GM12878 (cell line): ENCODE results near the gene TEX50. TPM values are rescaled to one million over a fixed set of nuclear protein-coding genes. Genes with fewer than 3 reads are reported as not detected.

ENCODE experiments used
- ATAC-seq: fragments of 200-7000 bp; cut with Tn5 transposase; 3 replicates; pipeline ENCODE4 v1.9.1; 2020; ENCODE audit warnings: mild to moderate bottlenecking, moderate library complexity
- BruUV-seq: library from RNA; stranded (reverse); fragments of 400-500 nt; replicated peaks from 2 replicates; lab custom pipeline; 2021; lab: Mats Ljungman, UMichigan
- CTCF ChIA-PET: fragments of 300-600 bp; sonication (Branson Sonifier 250); formaldehyde crosslinking; extraction: SDS; loops from one replicate; lab custom pipeline; 2021; ENCODE audit warnings: inconsistent platforms; lab: Yijun Ruan, JAX
- POLR2A ChIA-PET: fragments of 350-600 bp; formaldehyde crosslinking; extraction: SDS; loops from one replicate; lab custom pipeline; 2021; ENCODE audit warnings: inconsistent platforms; lab: Charles Lee
- RAD21 ChIA-PET: fragments of 300-600 bp; sonication (Branson Sonifier 250); formaldehyde crosslinking; loops from one replicate; lab custom pipeline; 2023; ENCODE audit warnings: antibody characterized with exemption; ENCODE audit not compliant: unreplicated experiment; lab: Charles Lee
- SMC1A ChIA-PET: fragments of 300-600 bp; sonication (Branson Sonifier 250); formaldehyde crosslinking; loops from one replicate; lab custom pipeline; 2023; ENCODE audit not compliant: unreplicated experiment, uncharacterized antibody; lab: Charles Lee
- DNase-seq: peaks from one replicate; pipeline ENCODE4 v3.0.0-alpha.2; 2011; ENCODE audit warnings: low read depth, low spot score
- FAIRE-seq: peaks from 3 replicates; lab custom pipeline; 2011; peaks lifted over from hg19 to GRCh38; lab: Jason Lieb, UNC
- H2AFZ ChIP-seq: 2 replicates; pipeline ENCODE4 v1.6.0; 2011; ENCODE audit warnings: low read depth, low read length, control low read depth; ENCODE audit not compliant: control insufficient read depth
- H3K27ac ChIP-seq: 2 replicates; pipeline ENCODE4 v1.5.1; 2011; ENCODE audit warnings: control low read depth; ENCODE audit not compliant: control insufficient read depth, insufficient read depth
- H3K27me3 ChIP-seq, 2 experiments: replicated peaks in 1 of 2; 2 replicates each; pipeline versions ENCODE4 v1.6.0 to v1.6.1; 2011; ENCODE audit warnings: low read length in 1 of 2; ENCODE audit not compliant: control insufficient read depth in 2 of 2, insufficient read depth in 2 of 2
- H3K36me3 ChIP-seq, 2 experiments: 2 replicates each; pipeline ENCODE4 v1.5.1; 2011; ENCODE audit warnings: low read length in 1 of 2; ENCODE audit not compliant: control insufficient read depth in 2 of 2, insufficient read depth in 2 of 2
- H3K4me1 ChIP-seq: 2 replicates; pipeline ENCODE4 v1.6.1; 2011; ENCODE audit warnings: mild to moderate bottlenecking, low read length, moderate library complexity, mixed read lengths; ENCODE audit not compliant: control insufficient read depth, insufficient read depth
- H3K4me2 ChIP-seq: 2 replicates; pipeline ENCODE4 v1.6.0; 2011; ENCODE audit warnings: control low read depth; ENCODE audit not compliant: control insufficient read depth, insufficient read depth
- H3K4me3 ChIP-seq: fragments of 200-600 bp; sonication (generic); 2 replicates; pipeline ENCODE4 v1.5.1; 2016
- H3K79me2 ChIP-seq: 2 replicates; pipeline ENCODE4 v1.6.0; 2011; ENCODE audit warnings: low read length; ENCODE audit not compliant: control insufficient read depth, insufficient read depth
- H3K9ac ChIP-seq: 2 replicates; pipeline ENCODE4 v1.8.0; 2011; ENCODE audit warnings: low read length, control low read depth, mixed read lengths; ENCODE audit not compliant: control insufficient read depth, insufficient read depth
- H3K9me3 ChIP-seq: replicated peaks from 3 replicates; pipeline ENCODE4 v1.5.1; 2011; ENCODE audit warnings: mild to moderate bottlenecking, low read length; ENCODE audit not compliant: control insufficient read depth, insufficient read depth
- H4K20me1 ChIP-seq: 2 replicates; pipeline ENCODE4 v1.6.0; 2011; ENCODE audit not compliant: control insufficient read depth, insufficient read depth
- ATF7 ChIP-seq: fragments of 450-650 bp; IDR thresholded peaks from 2 replicates; pipeline ENCODE4 v1.6.1; 2016; ENCODE audit warnings: low read depth, mild to moderate bottlenecking
- BCL11A ChIP-seq: IDR thresholded peaks from 2 replicates; pipeline ENCODE4 v1.6.1; 2011; ENCODE audit warnings: low read depth, low read length
- CBX3 ChIP-seq: fragments of 200-600 bp; sonication (generic); IDR thresholded peaks from 2 replicates; pipeline ENCODE4 v1.6.1; 2016; ENCODE audit warnings: low read depth, borderline replicate concordance
- CUX1 ChIP-seq: IDR thresholded peaks from 2 replicates; pipeline ENCODE4 v1.6.1; 2012; ENCODE audit warnings: improper control_type of control experiment, low read depth, low read length; ENCODE audit not compliant: insufficient replicate concordance
- EED ChIP-seq: sonication (generic); IDR thresholded peaks from 2 replicates; pipeline ENCODE4 v1.6.1; 2016; ENCODE audit warnings: antibody characterized with exemption, low read depth
- ESRRA ChIP-seq: IDR thresholded peaks from 2 replicates; pipeline ENCODE4 v1.6.1; 2012; ENCODE audit warnings: mild to moderate bottlenecking, low read length, improper control_type of control experiment
- MYC ChIP-seq: IDR thresholded peaks from 2 replicates; pipeline ENCODE4 v1.6.1; 2011; ENCODE audit warnings: mild to moderate bottlenecking, low read length, moderate library complexity, inconsistent platforms; ENCODE audit not compliant: insufficient read depth, insufficient replicate concordance, insufficient read length, severe bottlenecking
- RAD21 ChIP-seq: IDR thresholded peaks from 2 replicates; pipeline ENCODE4 v1.6.1; 2011; ENCODE audit warnings: mild to moderate bottlenecking, low read depth, low read length, moderate library complexity; ENCODE audit not compliant: insufficient read depth
- SMARCA5 ChIP-seq: fragments of 450-650 bp; IDR thresholded peaks from 2 replicates; pipeline ENCODE4 v1.6.1; 2017; ENCODE audit warnings: mild to moderate bottlenecking
- STAT3 ChIP-seq: IDR thresholded peaks from 2 replicates; pipeline ENCODE4 v1.6.1; 2011; ENCODE audit warnings: low read depth, low read length, improper control_type of control experiment
- SUPT20H ChIP-seq: IDR thresholded peaks from 2 replicates; pipeline ENCODE4 v1.6.1; 2011; ENCODE audit warnings: low read depth, mild to moderate bottlenecking, low read length, moderate library complexity, borderline replicate concordance; ENCODE audit not compliant: control insufficient read depth
- TBL1XR1 ChIP-seq: IDR thresholded peaks from 2 replicates; pipeline ENCODE4 v1.6.1; 2012; ENCODE audit warnings: low read depth, low read length, improper control_type of control experiment
- TCF12 ChIP-seq: IDR thresholded peaks from 2 replicates; pipeline ENCODE4 v1.6.1; 2011; ENCODE audit warnings: low read depth, mild to moderate bottlenecking, low read length
- ZBED1 ChIP-seq: IDR thresholded peaks from 2 replicates; pipeline ENCODE4 v1.6.1; 2016; ENCODE audit warnings: borderline replicate concordance
- WGBS: methylation state at CpG from one replicate; pipeline ENCODE4 v1.1.6; 2016; ENCODE audit warnings: low lambda C conversion rate; ENCODE audit not compliant: insufficient replicate concordance, insufficient coverage; ENCODE audit errors: missing lambda C conversion rate; 5-methylcytosine and 5-hydroxymethylcytosine counted together
- in situ Hi-C: fragments of 300-500 bp; cut with MboI; formaldehyde crosslinking; loops from 9 replicates; pipeline ENCODE4 v1.14.3; 2018; ENCODE audit warnings: mixed read lengths
- intact Hi-C: fragments of 100-400 bp; cut with micrococcal nuclease; formaldehyde crosslinking; loops from one replicate; pipeline ENCODE4 v1.14.2; 2022; ENCODE audit not compliant: unreplicated experiment
- polyA plus RNA-seq, 11 experiments: library from polyadenylated mRNA; depleted of rRNA in 4 of 11; unstranded in 6 of 11; stranded (reverse) in 5 of 11; fragments of >200 nt; fragmentation: Nextera tagmentation in 4 of 11; fragmentation: Illumina TruSeq in 1 of 11; extraction: Ambion mirVana in 4 of 11; extraction: Trizol in 1 of 11; gene quantifications; 1 replicate in 1 of 11; 2 replicates in 10 of 11; pipeline versions ENCODE4 v1.2.1 to v1.2.3, GENCODE V29; 2011 to 2016; ENCODE audit warnings: inconsistent platforms in 2 of 11, missing spikeins in 2 of 11, low read depth in 1 of 11
- total RNA-seq, 4 experiments: library from RNA; depleted of rRNA in 3 of 4; stranded (reverse); fragments of >200 nt in 3 of 4; fragmentation: Illumina TruSeq in 1 of 4; extraction: Trizol in 1 of 4; gene quantifications; 2 replicates each; pipeline versions ENCODE4 v1.2.1 to v1.2.3, GENCODE V29; 2013 to 2021

TEX50 gene
- total and polyA plus RNA-seq, 10 of the 15 experiments (the other 5 are each of a cell fraction or from before 2014, with no cell fraction given) = not detected

GRCh38 chr1:173596097-173596825 lies 38.9 kb upstream of the TEX50 start:
- in situ Hi-C loops = no loop called here
- H3K9me3 ChIP-seq = no peaks in the 10 kb centered on the region; the same call in 2 of the 3 replicates
- BruUV-seq = no TSS peak
- no peaks in the 10 kb centered on the region for H3K27me3 ChIP-seq
- no peak for TF ChIP-seq ATF7
- no peak for TF ChIP-seq ZBED1
- TF ChIP-seq MYC = no peak
- no peak for TF ChIP-seq TBL1XR1
- no peak for TF ChIP-seq CUX1
- TF ChIP-seq STAT3 = no peak
- no peak for TF ChIP-seq CBX3
- no peak for TF ChIP-seq RAD21
- TF ChIP-seq EED = no peak
- no peak for TF ChIP-seq SMARCA5
- no peak for TF ChIP-seq BCL11A
- TF ChIP-seq ESRRA = no peak
- no peak for TF ChIP-seq TCF12
- TF ChIP-seq SUPT20H = no peak
- no peak overlapping the region for H3K27ac ChIP-seq
- H3K4me1 ChIP-seq = 0 out of 2 replicates have a peak, but pooled peaks cover 1% of the 10 kb centered on the region
- FAIRE-seq (no peak), ATAC-seq (no peak), DNase-seq (no peak)
- H3K9ac ChIP-seq = no peak overlapping the region
- CTCF ChIA-PET = interaction anchor here (0.9 kb wide), 1 partner anchor 8 kb away, joined by 3 read pairs; no protein-coding TSS in a partner anchor
- SMC1A ChIA-PET = no interaction called here
- H3K4me3 ChIP-seq = no peak overlapping the region
- WGBS = 14% methylated on average over 3 of the region's 3 CpGs
- no peak overlapping the region for H3K4me2 ChIP-seq
- intact Hi-C loops = no loop called here
- no peaks in the 10 kb centered on the region for H3K36me3 ChIP-seq
- no peaks in the 10 kb centered on the region for H4K20me1 ChIP-seq
- POLR2A ChIA-PET = no interaction called here
- no peak overlapping the region for H2AFZ ChIP-seq
- RAD21 ChIA-PET = no interaction called here
- H3K79me2 ChIP-seq = no peaks in the 10 kb centered on the region
